GM18951 (cell line): ENCODE results near the gene DUSP15.

Experiments used
- POLR2A ChIP-seq: IDR thresholded peaks from 4 replicates; pipeline ENCODE4 v1.6.1; 2011; ENCODE audit warnings: mild to moderate bottlenecking; ENCODE audit not compliant: insufficient read length, insufficient read depth; ENCODE audit errors: extremely low read depth
- in situ Hi-C: fragments of 300-500 bp; cut with MboI; formaldehyde crosslinking; loops from one replicate; pipeline ENCODE4 v1.12.0; 2022; ENCODE audit warnings: low sequenced_read_pairs, mixed read lengths, inconsistent platforms; ENCODE audit not compliant: unreplicated experiment

Gene DUSP15

DNA sequence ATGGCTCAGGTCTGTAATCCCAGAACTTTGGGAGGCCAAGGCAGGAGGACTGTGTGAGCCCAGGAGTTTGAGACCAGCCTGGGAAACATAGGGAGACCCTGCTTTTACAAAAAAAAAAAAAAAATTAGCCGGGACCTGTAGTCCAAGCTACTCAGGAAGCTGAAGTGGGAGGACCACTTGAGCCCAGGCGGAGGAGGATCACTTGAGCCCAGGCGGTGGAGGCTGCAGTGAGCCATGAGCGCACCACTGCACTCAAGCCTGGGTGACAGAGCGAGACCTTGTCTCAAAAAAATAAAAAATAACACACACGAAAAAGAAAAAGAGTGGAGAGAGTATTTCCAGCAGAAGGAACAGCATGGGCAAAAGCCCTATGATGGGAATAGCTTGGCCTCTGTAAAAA is 2.1 kb upstream of the DUSP15 start:
- TF ChIP-seq POLR2A = no peak
- in situ Hi-C loops = no loop called here

DNA sequence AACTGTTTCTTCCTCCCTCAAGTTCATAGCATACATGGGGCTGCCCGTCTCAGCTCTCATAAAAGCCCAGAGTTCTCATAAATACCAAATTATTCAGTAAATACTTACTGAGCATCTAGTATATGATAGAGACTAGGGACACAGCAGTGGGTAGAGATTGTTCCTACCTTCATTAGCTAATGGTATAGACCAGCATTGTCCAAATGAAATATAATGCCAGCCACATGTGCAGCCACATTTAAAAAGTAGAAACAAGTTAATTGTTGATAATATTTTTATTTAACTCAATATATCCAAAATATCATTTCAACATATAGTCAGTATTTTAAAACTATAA is 1.3 kb upstream of the DUSP15 start:
- TF ChIP-seq POLR2A = no peak
- in situ Hi-C loops = no loop called here

DNA sequence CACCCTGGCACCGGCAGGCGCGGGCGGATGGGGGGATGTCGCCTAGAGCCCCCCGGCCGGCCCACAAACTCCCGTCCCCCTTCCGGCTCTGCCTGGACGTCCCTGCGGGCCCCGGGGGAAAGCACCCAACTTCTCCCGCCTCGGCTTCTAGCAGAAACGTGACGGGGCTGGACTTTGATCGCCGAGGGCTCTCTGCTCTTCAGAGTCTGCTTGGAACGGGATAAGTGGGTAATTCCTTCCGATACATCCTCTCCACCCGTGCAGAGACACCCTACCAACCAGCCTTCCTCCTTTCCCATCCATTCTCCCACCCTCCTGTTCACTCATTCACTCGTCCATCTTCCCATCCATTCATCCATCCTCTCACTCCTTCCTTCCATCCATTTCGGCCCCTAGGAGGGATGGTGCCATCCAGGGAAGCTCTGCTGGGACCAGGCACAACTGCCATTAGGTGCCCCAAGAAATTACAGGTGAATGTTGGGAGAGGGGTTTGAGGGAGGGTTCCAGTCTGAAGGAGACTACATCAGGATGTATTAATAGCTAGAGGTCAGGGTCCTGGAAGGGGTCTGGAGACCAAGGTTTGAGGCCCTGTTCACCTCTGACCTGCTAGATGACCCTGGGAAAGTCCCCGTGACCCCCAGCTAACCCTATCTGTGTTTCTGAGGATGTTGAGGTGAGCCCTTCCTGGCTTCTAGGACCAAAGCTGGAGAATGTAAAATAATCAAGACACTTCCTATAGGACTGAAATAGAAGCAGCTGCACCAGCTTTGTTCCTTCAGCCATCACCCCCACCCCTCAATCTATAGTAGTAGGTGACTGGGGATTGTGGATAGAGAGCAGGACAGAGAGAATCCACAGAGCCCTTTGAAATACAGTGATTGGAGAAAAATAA is 645 bp upstream of the DUSP15 start:
- in situ Hi-C loops = no loop called here
- TF ChIP-seq POLR2A = no peak

DNA sequence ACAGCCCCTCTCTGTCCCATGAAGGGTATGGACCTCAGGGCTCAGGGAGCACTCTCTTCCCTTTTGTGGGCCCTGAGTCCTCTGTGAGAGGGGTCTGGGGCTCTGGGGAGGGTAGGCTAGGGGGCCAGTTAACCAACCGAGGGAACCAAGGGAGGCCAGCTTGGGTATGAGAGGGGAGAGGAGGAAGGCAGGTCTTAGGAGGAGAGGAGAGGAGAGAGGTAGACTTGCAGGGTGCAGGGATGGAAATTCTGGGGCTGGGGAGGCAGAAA is 720 bp downstream of the DUSP15 start:
- in situ Hi-C loops = no loop called here
- TF ChIP-seq POLR2A = no peak

DNA sequence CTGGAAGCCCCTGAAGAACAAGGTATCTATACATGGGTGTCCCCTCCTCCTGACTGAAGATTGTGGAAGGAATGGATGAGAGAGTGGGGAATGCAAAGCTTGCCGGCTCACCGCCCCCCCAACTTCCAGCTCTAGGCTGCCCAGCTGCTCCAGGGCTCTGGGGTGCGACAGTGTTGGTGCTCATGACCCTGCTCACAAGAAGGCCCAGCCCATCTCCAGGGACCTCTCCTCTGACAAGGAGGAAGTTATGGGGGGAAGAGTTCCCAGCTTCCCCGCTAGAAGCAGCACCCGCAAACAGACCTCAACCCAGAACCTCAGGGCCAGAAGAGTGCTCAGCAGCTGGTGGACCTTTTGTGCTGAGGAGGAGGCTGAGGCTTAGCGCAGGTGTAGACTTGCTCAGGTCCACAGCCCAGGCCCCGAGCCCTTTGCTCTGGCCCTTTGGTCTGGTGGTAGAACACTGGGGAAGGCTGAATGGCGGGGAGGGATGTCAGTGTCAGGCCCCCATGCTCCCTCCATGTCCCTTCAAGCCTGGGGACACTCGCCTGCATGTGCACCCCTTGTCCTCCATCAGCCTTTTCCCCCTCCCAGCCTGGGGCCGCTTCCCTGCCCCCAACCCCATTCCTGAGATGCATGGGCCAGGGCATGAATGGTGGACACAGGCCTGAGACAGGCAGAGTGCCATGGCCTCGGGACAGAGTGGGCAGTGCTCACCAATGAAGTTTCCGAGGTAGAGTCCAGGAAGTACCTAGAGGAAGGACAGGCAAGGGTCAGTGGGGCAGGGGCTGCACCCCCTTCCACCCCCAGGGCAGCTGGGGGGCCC is 1.3 kb downstream of the DUSP15 start:
- in situ Hi-C loops = no loop called here
- no peak for TF ChIP-seq POLR2A

DNA sequence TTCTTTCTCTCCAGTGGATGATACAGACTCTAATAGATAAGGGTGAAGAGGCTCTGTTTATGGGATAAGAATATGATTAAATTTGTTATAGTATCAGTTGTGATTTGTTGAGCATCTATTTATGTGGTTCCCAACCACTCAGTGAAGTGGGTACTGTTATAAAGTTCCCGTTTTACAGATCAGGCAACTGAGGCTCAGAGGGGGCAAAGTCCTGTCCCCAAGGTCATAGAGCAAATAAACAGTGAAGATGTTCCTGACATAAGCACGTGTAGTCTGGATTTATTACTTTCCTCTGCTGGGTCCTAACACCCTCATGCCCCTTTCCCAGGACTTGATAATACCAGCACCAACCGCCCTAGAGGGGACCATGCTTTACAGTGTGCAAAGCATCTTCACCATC is 4.1 kb downstream of the DUSP15 start:
- TF ChIP-seq POLR2A = no peak
- in situ Hi-C loops = no loop called here

DNA sequence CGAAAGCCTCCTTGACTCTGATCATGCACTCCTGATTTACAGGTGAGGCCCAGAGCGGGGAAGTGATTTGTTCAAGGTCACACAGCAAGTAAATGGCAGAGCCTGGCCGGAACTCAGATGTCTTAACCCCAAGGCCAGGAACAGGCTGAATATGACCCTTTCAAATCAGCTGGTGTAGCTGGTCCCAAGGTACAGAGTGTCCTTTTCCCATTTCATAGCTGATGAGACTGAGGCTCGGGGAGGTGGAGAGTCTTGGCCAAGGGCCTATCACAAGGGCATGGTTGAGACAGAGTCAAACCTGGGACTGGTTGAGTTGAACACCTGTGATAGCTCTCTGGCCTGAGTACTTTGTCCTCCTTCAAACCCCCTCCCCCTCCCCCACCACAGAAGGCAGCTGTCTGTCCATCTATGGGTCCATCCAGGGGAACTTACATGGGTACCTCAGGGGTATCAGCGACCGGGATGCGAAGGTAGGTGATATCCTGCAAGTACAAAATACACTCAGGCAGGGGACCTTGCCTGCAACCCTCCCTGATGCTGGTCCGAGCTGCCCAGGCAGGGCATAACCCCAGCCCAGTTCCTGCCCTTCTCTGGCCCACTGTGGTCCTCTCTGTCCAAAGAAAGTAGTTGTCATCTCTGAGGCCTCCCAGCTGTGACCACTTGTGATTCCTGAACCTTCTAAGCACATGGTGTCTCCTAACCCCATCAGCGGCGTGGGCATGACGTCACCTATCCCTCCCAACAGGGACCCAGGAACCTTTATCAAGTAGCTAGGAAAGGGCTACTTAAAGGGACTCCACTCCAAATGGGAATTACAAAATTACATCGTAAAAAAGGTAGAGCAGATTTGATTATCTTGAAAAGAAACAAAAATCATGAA is 5.6 kb downstream of the DUSP15 start:
- no peak for TF ChIP-seq POLR2A
- in situ Hi-C loops = no loop called here

DNA sequence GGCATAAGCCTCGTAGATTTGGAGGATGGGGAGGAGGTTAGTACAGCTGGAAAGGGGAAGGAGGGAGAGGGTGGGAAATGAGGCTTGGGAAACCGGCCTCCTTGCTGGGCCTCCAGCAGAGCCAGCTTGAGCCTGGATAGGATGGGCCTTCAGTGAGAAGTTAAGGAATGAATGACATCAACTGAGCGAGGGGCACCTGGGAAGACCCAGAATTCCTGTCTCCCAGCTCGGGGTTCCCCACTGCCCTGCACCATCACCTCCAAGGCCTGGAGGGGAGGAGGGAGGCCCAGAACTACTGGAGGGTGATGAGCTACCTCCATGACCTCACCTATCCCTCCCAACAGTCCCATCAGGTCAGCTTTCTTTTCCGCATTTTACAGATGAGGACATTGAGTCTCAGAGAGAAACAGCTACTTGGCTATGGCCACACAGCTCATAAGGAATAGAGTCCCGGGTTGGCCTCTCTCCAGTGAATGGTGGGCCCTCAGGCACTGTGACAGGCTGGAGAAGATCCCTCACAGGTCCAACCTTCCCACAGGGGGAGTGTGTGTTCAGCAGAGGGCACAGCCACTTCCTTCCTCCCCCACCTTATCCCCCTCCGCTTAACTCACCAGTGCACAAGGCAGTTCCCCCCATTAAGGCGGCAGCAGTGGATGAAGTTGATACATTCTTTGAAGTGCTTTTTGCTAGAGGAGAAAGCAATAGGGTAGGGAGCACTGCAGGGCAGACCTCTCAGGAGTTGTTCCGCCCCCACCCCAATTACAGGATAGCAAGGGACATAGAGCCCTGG is 6.8 kb downstream of the DUSP15 start:
- no peak for TF ChIP-seq POLR2A
- in situ Hi-C loops = no loop called here

DNA sequence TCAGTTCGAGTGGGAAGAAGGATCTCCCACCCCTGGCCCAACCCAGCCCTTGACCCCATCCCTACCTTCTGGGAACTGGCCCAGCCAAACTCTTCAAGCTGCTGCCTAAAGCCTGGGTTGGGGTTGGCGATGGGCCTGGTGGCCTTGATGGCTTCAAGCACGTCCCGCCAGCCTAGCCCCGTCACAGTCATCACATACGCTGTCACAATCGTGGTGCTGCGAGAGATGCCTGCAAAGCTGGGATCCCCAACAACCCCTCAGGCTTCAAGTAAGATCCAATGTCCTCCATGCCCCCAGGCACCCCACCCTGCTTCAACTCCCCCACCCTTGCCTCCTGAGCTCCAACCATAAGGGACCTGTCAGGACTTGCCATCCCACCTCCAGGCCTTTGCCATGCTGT is 7.8 kb downstream of the DUSP15 start:
- in situ Hi-C loops = no loop called here

DNA sequence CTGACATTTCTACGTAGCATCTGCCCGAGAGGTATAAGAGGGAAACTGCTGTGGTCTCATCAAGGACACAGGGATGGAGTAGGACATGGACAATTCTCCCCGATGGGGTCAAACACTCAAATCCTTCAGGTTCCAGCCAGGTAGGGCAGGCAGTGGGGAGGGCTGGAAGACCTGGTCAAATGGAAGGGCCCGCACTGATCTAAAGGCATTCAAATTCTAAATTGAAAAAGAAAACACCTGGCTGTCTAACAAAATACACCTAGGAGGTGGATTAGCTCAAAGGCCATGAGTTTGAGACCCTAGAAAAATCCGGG is 8.2 kb downstream of the DUSP15 start:
- no peak for TF ChIP-seq POLR2A
- in situ Hi-C loops = no loop called here

More for the DNA sequence above, 7.8 kb downstream of the DUSP15 start:
- TF ChIP-seq POLR2A = no peak

DNA sequence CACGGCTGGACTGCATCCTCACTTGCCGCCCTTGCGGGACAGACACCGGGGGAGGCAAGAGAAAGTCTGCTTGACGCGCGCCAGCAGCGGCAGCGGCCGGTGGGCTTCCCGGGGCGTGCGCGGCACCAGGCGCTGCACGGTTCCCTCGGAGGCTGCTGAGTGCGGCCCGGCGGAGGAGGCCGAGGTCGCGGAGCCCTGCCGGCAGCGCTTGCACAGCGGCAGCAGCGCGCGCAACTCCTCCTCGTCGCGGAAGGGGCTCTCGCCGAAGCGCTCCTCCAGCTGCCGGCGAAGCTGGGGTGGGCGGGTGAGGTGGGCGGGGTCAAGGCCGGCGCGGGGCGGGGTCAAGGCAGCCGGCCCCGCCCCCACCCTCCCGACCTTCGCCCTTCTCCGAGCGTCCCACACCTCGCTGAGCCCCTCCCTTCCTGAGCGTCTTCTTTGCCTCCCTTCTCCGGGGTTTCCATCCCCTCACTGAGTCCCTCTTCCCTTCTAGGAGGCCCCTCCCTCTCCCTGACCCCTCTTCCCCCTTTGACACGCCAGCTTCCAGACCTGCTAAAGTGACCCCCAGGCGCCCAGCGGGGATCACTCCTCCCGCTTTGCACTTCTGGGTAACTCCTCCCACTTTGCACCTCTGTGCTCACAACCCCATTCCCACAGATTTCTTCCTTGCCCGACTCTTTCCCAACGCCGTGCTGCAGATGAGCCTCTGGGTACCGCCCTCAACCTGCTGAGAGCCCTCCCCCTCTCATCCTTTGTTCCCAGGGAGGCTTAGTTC is 8.8 kb downstream of the DUSP15 start:
- in situ Hi-C loops = no loop called here
- peak; percentile 20 for TF ChIP-seq POLR2A

DNA sequence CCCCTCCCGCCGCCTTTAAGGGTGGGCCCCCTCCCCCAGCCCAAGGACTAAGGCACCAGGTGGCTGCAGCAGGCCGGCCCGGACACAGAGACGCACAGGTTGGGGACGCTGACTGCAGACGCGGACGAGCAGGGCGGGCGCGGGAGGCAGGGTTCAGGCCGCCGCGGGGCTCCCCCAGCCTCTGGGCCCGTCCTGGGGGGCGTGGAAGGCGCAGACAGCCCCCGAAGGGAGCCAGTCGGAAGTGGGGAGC is 9.3 kb downstream of the DUSP15 start:
- no peak for TF ChIP-seq POLR2A
- in situ Hi-C loops = no loop called here
